ENCODE results near the gene STK16.

- TF ChIP-seq CTCF (IDR thresholded peaks at IDR 0.05): no peak
- TF ChIP-seq POLR2AphosphoS5 (IDR thresholded peaks at IDR 0.05): no peak
- TF ChIP-seq POLR2A (IDR thresholded peaks at IDR 0.05): no peak
Observed at GRCh38 chr2:219207884-219208740, 37.2 kb upstream of the STK16 start.

Measured in stomach (tissue), 4 donors.